Stimulated activated naive CD8-positive, alpha-beta T cell treated with anti-CD3 and anti-CD28 coated beads, Interleukin-15, amount 100 ng/mL, for 72 hours (primary cell): ENCODE data around the gene MTRR.

Experiments
- ATAC-seq: fragments of 150-1000 bp; cut with Tn5 transposase; 2 replicates; pipeline ENCODE4 v1.10.0; 2021; ENCODE audit warnings: mild to moderate bottlenecking, moderate library complexity
- DNase-seq, 2 donors: peaks; one replicate each; pipeline ENCODE4 v3.0.0; 2021 to 2022
- H3K27ac Mint-ChIP-seq, 2 donors: one replicate each; pipeline ENCODE4 v1.8.0; 2022; ENCODE audit warnings: mild to moderate bottlenecking in 2 of 2, mixed read lengths in 2 of 2, moderate library complexity in 2 of 2
- H3K27me3 Mint-ChIP-seq: one replicate; pipeline ENCODE4 v1.8.0; 2022; ENCODE audit warnings: mixed read lengths
- H3K4me1 Mint-ChIP-seq: one replicate; pipeline ENCODE4 v1.8.0; 2022; ENCODE audit warnings: mild to moderate bottlenecking, mixed read lengths
- H3K4me3 Mint-ChIP-seq, 2 donors: one replicate each; pipeline ENCODE4 v1.8.0; 2022; ENCODE audit warnings: mild to moderate bottlenecking in 2 of 2, mixed read lengths in 2 of 2, moderate library complexity in 1 of 2
- H3K9me3 Mint-ChIP-seq, 2 donors: one replicate each; pipeline ENCODE4 v1.8.0; 2022; ENCODE audit warnings: mixed read lengths in 2 of 2

MTRR gene

DNA sequence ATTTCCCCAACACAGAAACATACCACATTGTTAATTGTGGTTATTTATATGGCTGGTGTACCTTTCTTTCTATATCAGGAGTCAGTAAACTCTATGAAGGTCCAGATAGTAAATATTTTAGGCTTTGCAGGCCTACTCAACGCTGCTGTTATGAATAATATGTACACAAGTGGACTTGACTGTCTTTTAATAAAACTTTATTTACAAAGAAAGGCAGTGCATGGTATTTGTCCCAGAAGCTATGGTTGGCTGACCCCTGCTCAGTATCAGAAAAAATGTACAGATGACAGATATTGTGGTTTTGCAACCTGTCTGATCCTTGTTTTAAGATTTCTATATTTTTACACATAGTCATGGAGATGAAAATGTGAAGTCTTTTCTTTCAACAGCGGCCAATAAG, 5.7 kb downstream of the MTRR start:
- no peaks in the 10 kb centered on the region for H3K9me3 Mint-ChIP-seq
- no peak overlapping the region for H3K4me3 Mint-ChIP-seq
- DNase-seq = no peak
- no peak overlapping the region for H3K27ac Mint-ChIP-seq
- H3K27me3 Mint-ChIP-seq = no peaks in the 10 kb centered on the region
- no peak for ATAC-seq
- H3K4me1 Mint-ChIP-seq = peaks cover 84% of the 10 kb centered on the region

DNA sequence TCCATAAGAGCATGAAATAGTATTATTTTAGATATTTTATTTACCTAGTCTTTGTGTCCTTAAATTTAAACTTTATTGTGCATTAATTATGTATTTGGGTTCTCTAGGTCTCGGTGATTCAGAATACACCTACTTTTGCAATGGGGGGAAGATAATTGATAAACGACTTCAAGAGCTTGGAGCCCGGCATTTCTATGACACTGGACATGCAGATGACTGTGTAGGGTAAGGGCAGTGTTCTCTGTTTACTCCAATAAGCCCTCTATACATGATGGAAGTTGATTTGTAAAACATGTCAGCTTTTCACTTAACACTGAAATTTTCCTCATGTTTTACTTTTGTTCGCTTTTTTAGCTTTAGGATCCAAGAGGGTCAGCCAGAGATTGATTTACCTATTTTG, 6.2 kb downstream of the MTRR start:
- Mint-ChIP-seq H3K9me3 (no peaks in the 10 kb centered on the region), H3K4me1 (peaks cover 84% of the 10 kb centered on the region), H3K27me3 (no peaks in the 10 kb centered on the region), H3K4me3 (no peak overlapping the region), H3K27ac (no peak overlapping the region)
- ATAC-seq (no peak), DNase-seq (no peak)

DNA sequence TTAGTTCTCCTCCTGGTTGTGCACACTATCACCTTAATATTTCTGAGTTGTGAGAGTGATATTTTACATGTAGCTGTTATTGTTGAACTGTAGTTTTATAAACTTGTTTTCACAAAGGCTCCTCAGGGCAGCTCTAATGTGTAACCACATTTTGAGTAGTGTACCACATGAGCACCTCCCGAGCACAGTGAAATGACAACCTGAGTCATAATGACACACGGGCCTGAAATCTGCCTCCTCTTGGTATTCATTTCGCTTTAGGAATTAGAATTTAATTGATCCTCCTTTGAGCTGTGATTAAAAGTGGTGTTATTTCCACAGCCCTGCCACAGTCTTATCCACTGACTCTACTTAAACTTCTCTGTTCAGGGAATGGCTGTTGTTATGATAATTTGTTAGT, 7.9 kb downstream of the MTRR start:
- H3K4me3 Mint-ChIP-seq = peak overlapping the region in 1 of 2 donors; percentile 53
- no peaks in the 10 kb centered on the region for H3K27me3 Mint-ChIP-seq
- ATAC-seq = peak; percentile 77
- H3K9me3 Mint-ChIP-seq = no peaks in the 10 kb centered on the region
- peaks cover 84% of the 10 kb centered on the region for H3K4me1 Mint-ChIP-seq
- peak in 1 of 2 donors; percentile 54 for DNase-seq
- peak overlapping the region; percentile 21 to 27 for H3K27ac Mint-ChIP-seq

DNA sequence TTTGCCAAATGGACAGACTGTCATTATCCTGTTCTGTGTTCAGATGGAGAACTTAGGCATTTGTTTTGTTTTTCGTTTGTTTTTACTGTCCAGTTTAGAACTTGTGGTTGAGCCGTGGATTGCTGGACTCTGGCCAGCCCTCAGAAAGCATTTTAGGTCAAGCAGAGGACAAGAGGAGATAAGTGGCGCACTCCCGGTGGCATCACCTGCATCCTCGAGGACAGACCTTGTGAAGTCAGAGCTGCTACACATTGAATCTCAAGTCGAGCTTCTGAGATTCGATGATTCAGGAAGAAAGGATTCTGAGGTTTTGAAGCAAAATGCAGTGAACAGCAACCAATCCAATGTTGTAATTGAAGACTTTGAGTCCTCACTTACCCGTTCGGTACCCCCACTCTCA, 8.9 kb downstream of the MTRR start:
- peak overlapping the region; percentile 89 to 93 for H3K27ac Mint-ChIP-seq
- peaks cover 79% of the 10 kb centered on the region for H3K4me1 Mint-ChIP-seq
- ATAC-seq (no peak), DNase-seq (no peak)
- H3K9me3 Mint-ChIP-seq = no peaks in the 10 kb centered on the region
- H3K27me3 Mint-ChIP-seq = no peaks in the 10 kb centered on the region
- H3K4me3 Mint-ChIP-seq = peak overlapping the region; percentile 49 to 65

DNA sequence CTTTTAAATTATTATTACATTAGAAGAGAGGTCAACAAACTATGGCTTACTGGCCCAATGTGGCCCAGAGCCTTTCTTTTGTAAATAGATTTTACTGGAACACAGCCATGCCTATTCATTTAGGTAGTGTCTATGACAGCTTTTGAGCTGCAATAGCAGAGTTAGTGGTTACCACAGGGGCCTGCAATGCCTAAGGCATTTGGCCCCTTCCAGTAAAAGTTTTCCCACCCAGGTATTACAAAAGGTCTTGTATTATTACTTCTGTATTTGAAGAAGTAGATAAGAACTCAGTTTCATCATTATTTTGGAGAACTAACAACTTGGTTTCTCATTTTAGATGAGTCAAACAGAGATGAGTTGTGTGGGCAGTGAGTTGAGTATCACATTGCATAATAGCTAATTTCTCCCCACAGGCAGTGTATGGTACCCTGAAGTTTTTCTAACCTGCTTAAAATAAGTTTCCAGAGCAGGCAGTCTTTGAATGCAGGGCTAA, 9.5 kb downstream of the MTRR start:
- H3K4me3 Mint-ChIP-seq = peak overlapping the region; percentile 49 to 65
- H3K9me3 Mint-ChIP-seq = no peaks in the 10 kb centered on the region
- peak; percentile 33 to 61 for DNase-seq
- H3K4me1 Mint-ChIP-seq = peaks cover 73% of the 10 kb centered on the region
- no peaks in the 10 kb centered on the region for H3K27me3 Mint-ChIP-seq
- H3K27ac Mint-ChIP-seq = peak overlapping the region; percentile 92 to 93
- peak; percentile 89 for ATAC-seq

DNA sequence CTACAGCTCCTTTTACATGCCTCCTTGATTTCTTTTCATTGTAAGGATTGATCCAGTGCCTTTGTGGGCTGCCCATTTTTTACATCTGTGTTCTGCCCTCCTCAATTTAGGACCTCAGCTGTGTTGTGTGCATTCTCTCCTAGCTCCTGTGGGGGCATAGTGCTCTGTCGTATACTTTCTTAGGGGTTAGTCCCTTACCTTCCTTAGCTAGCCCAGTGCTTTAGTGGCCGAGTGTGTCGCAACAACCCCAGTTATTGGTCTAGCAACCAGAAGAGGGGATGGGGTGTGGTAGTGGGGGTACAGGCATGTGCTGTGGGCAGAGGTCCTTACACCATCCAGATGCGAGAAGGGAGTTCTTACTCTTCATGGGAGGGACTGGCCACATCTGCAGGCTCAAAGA, 12.1 kb downstream of the MTRR start:
- Mint-ChIP-seq H3K27ac (peak overlapping the region in 1 of 2 donors; percentile 20), H3K27me3 (no peaks in the 10 kb centered on the region), H3K4me3 (no peak overlapping the region), H3K4me1 (peaks cover 62% of the 10 kb centered on the region), H3K9me3 (no peaks in the 10 kb centered on the region)
- no peak for DNase-seq
- no peak for ATAC-seq

DNA sequence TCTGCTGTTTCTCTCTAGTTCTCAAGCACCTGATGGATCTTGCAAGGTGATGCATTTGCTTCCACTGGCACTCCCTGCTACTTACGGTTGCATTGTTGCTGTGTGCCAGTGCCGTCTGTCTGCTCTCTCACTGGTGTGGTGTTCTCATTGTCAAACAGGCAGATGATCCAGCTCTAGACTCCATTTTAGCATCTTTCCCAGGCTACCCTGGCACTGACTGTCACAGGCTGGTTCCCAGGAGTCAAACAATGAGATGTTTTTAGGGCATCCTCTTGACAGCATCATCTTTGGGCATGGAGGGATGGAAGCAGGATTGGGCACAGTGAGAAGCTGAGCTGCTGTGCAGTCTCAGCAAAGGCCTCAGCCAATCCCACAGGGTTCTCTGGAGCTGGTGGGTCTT, 12.9 kb downstream of the MTRR start:
- DNase-seq = no peak
- H3K4me3 Mint-ChIP-seq = no peak overlapping the region
- peaks cover 58% of the 10 kb centered on the region for H3K4me1 Mint-ChIP-seq
- ATAC-seq = no peak
- H3K27me3 Mint-ChIP-seq = no peaks in the 10 kb centered on the region
- H3K9me3 Mint-ChIP-seq = no peaks in the 10 kb centered on the region
- peak overlapping the region in 1 of 2 donors; percentile 3 for H3K27ac Mint-ChIP-seq

DNA sequence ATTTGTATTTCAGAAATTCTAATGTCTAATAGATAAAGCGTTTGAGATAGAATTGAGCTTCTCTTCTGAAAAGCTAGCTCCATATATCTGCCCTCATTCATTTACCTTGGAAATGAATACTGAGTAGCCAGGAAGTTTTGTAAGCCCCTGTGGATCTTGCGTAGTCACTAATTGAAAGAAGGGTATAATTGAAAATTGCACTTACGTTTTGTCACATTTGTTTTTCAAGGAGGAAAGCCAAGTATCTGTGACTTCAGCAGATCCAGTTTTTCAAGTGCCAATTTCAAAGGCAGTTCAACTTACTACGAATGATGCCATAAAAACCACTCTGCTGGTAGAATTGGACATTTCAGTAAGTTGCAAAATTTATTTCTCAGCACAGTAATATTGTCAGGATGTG, 14.0 kb downstream of the MTRR start:
- Mint-ChIP-seq H3K4me1 (peaks cover 53% of the 10 kb centered on the region), H3K27ac (no peak overlapping the region)

DNA sequence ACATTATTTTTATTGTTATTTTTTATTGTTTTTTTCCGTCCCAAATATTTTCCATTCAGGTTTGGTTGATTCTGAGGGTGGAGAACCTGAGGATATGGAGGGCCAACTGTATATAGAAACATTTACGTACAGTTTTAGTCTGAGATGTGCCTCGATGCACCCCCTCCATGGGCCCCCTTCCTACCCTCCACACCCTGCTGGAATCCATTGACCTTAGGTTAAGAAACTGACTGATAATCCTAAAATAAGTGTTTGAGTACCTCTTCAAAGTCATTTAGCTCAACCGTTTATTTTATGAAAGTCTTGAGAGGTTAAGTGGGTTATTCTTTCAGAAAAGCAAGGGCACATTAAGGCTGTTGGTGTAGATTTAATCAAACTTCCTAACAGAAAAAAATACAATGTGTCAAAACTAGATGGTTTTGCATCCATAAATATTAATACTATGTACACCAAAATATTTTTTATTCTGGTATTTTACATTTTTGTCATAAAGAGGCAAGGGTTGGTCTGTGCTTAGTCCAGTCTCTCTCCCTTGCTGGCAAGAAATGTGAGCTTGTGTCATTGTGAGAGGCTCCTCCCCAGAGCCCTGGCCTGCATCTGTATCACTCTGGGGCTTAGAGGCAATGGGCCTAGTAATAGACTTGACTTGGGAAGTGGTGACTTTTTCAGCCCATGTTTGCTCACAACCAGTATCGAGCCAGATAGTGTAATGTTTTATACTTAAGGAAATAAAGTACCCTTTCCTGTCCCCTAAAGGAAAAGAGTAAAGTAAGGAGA, 15.7 kb downstream of the MTRR start:
- DNase-seq (no peak), ATAC-seq (no peak)
- Mint-ChIP-seq H3K4me1 (peaks cover 35% of the 10 kb centered on the region), H3K27ac (no peak overlapping the region), H3K27me3 (no peaks in the 10 kb centered on the region), H3K4me3 (no peak overlapping the region), H3K9me3 (no peaks in the 10 kb centered on the region)

More for the DNA sequence above, 14.0 kb downstream of the MTRR start:
- no peaks in the 10 kb centered on the region for H3K27me3 Mint-ChIP-seq
- no peak for DNase-seq
- no peak for ATAC-seq
- H3K4me3 Mint-ChIP-seq = no peak overlapping the region
- no peaks in the 10 kb centered on the region for H3K9me3 Mint-ChIP-seq

DNA sequence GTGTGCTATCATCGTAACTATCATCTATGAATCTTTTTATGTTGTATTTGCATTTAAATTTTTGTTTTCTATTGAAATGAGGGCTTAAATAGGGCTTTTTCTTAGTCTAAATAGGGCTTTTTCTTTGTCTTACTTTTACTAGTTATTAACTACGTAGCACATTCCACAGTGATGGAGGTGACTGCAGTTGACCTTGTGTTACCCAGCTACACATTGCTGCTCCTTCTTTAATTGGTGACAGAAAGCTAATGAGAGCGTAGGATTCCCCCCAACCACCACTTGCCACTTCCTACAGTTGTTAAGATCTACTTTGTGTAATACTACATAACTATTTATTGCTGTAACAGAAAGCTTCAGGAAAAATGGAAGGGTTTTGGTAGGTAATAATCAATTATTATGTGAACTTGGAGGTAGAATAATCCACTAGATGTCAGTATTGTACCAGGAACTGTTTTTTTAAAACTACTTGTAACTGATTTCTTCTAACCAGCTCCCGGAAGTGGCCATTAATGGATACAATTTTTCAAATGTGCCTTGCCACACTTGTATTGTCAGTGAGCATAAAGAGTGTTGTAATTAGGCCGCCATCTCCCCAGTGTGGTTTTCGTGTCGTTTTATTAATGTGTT, 18.0 kb downstream of the MTRR start:
- DNase-seq = no peak
- Mint-ChIP-seq H3K4me3 (no peak overlapping the region), H3K9me3 (no peaks in the 10 kb centered on the region), H3K4me1 (peaks cover 12% of the 10 kb centered on the region), H3K27me3 (no peaks in the 10 kb centered on the region), H3K27ac (no peak overlapping the region)
- ATAC-seq = no peak

DNA sequence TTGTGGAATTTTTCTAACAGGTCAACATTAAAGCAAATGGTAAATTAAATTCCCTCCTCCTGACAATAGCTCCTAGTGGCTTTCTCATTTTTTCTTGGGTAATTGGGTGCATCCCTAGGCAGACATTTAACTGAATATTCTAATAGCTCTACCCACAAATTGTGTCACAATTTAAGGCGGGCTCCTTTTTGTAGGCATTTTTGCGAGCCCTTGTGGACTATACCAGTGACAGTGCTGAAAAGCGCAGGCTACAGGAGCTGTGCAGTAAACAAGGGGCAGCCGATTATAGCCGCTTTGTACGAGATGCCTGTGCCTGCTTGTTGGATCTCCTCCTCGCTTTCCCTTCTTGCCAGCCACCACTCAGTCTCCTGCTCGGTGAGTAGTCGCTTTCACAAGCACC, 20.0 kb downstream of the MTRR start:
- Mint-ChIP-seq H3K4me3 (no peak overlapping the region), H3K4me1 (peaks cover 10% of the 10 kb centered on the region), H3K9me3 (no peaks in the 10 kb centered on the region), H3K27me3 (no peaks in the 10 kb centered on the region), H3K27ac (no peak overlapping the region)
- DNase-seq = no peak
- no peak for ATAC-seq

DNA sequence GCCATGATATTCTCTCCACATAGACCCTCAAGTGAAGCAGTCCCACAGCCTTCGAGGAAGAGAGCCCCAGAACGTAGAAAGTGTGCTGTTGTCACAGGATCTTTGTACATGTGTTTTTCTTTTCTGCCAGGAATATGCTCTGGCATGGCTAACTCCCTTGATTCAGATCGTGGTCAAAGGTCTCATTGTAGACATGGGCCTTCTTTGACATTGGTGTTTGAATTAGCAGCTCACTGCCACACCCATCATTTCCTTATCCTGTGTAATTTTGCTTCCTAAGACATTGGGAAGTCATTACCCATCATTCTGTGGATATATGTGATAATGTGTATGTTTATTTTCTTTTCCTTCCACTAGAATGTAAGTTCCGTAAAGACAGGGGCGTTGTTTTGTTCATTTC, 25.5 kb downstream of the MTRR start:
- ATAC-seq (no peak), DNase-seq (no peak)
- Mint-ChIP-seq H3K4me1 (peaks cover 12% of the 10 kb centered on the region), H3K27ac (no peak overlapping the region), H3K9me3 (no peaks in the 10 kb centered on the region), H3K27me3 (no peaks in the 10 kb centered on the region), H3K4me3 (peak overlapping the region; percentile 30 to 44)

DNA sequence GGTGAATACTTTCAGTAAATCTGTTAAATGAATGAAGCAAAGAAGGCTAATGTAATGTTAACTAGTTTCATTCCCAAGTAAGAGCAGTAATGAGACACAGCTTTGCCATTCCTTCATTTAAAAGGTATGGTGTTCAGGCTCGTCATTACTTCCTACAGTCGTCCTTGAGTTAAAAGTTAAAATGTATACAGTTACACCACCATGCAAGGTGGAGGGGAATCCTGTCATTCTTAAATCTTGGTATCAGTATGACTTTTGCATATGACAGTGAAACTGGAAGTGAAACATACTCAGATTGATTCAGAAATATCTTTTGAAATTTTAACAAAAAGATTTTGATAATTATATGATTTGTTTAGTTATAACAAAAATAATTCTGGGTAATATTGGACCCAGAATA, 25.9 kb downstream of the MTRR start:
- peak overlapping the region; percentile 30 to 44 for H3K4me3 Mint-ChIP-seq
- DNase-seq = no peak
- no peaks in the 10 kb centered on the region for H3K9me3 Mint-ChIP-seq
- ATAC-seq = peak; percentile 97
- peaks cover 12% of the 10 kb centered on the region for H3K4me1 Mint-ChIP-seq
- no peak overlapping the region for H3K27ac Mint-ChIP-seq
- H3K27me3 Mint-ChIP-seq = no peaks in the 10 kb centered on the region

DNA sequence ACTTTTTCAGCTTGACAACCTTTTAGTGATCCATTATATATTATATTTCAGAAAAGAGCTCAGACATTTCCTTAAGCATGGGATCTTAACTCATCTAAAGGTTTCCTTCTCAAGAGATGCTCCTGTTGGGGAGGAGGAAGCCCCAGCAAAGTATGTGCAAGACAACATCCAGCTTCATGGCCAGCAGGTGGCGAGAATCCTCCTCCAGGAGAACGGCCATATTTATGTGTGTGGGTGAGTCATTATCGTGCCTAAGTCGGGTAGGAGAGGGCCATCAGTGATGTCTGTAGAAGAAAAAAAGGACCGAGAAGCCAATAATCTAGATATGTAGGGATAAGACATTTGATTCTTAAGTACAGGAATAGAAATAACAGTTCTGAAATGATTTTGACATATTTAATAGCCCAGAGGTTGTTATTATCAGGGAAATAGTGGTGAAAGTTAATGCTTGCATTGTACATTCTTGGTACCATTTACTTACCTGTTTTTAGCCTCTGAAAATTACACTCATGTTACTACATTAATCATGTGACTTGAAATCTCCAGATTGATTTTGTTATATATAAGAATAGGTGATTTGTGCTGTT, 28.2 kb downstream of the MTRR start:
- peak; percentile 64 for ATAC-seq
- Mint-ChIP-seq H3K27ac (peak overlapping the region in 1 of 2 donors; percentile 78), H3K4me3 (no peak overlapping the region), H3K4me1 (peaks cover 13% of the 10 kb centered on the region), H3K9me3 (peaks cover 0 to under 1% of the 10 kb centered on the region in 2 donors), H3K27me3 (no peaks in the 10 kb centered on the region)
- no peak for DNase-seq

DNA sequence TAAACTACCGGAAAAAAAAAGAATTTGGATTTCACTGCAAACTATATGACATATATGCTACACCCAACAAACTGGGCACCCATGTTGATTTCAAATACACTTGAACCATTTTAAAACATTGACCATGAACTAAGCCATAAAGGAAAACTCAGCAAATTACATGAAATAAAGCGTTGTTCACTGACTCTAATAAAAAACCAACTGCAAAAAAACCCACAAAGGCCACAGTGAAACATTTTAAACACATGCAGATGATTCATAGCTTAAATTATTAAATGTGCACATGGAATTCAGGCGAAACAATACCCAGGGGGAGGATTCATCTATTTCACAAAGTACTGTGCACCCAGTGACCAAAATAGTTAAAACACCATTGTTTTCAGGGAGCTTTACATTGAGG, 33.3 kb downstream of the MTRR start:
- peaks cover 21% of the 10 kb centered on the region for H3K4me1 Mint-ChIP-seq

More for the DNA sequence above, 33.3 kb downstream of the MTRR start:
- ATAC-seq (no peak), DNase-seq (no peak)
- H3K27ac Mint-ChIP-seq = no peak overlapping the region
- no peak overlapping the region for H3K4me3 Mint-ChIP-seq
- H3K9me3 Mint-ChIP-seq = peaks cover 10 to 12% of the 10 kb centered on the region in 2 donors
- H3K27me3 Mint-ChIP-seq = no peaks in the 10 kb centered on the region
